Stimulated activated CD4-positive, alpha-beta T cell treated with anti-CD3 and anti-CD28 coated beads, Interleukin-12 subunit alpha, Interleukin-12 subunit beta, amount 100 ng/mL, for 24 hours (primary cell): ENCODE data around the gene RTP2.

Experiments used
- DNase-seq, 2 experiments: peaks; one replicate each; pipeline ENCODE4 v3.0.0-alpha.2; 2020; ENCODE audit warnings: low read depth in 2 of 2

The RTP2 gene

GRCh38 chr3:187738331-187739093 is 36.2 kb upstream of the RTP2 start:
- peak; percentile 43 to 63 for DNase-seq

DNA sequence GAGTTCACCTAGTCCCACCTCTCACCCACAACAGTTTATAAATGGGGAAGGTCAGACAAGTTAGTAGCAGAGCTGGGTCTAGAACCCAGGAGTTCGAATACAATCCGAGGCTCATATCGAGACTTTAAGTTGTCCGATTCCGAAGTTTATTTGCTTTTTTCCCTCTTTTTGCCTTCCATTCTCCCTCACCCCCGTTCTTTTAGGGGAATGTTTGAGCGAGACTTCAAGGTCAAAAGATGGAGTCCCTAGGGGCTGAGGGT is 35.6 kb upstream of the RTP2 start:
- DNase-seq: no peak

DNA sequence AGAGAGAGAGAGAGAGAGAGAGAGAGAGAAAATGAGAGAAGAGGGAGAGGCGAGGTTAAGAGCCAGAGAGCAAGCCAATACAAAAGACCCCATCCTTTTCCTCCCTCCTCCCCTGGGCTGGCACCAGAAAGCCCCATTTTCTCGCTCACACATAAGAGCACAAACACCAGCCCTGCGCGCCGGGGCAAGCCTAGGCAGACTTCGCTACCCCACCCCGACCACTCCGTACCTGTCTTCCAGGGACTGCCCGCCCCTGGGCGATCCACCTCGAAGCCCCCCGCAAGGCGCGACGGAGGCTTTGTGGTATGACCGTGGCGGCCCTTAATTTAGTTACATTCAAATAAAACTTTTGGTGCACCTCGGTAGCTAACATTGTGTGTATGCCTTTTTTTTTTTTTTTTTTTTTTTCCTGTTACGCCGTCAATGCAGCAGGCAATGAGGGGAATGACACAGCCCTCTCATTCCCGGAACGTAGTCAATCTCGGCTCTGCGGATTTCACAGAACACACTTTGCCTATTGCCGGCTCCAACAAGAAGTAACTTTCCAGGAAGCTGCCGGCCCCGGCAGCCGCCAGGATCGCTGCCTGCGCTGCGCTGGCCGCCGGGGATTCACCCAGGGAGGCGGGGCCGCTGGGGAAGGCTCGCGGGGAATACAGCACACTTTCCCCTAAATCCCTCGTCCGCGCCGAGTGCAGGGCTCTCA is 35.2 kb upstream of the RTP2 start:
- peak; percentile 31 to 65 for DNase-seq

GRCh38 chr3:187737006-187737367 is 34.6 kb upstream of the RTP2 start:
- DNase-seq: no peak

DNA sequence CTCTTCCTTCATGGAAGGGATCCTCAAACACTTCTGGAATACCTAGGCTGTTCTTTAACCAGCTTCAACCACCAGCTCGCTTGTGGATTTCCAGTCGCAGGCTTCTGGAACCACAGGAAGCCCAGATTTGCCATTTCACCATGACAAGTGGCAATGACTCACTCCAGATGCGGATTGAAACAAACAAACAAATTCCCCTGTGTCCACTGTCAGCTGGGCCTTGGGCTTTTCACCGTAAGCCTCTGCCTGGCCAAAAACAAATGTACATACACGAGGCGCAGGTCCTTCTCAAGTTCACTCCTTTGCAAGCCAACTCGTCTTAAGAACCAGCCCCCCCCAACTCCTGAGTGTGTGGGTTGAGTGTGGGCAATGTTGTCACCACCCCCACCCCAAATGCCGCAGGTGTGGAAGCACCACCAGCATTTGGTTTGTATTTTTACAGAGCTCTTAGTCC is 34.1 kb upstream of the RTP2 start:
- DNase-seq: no peak

DNA sequence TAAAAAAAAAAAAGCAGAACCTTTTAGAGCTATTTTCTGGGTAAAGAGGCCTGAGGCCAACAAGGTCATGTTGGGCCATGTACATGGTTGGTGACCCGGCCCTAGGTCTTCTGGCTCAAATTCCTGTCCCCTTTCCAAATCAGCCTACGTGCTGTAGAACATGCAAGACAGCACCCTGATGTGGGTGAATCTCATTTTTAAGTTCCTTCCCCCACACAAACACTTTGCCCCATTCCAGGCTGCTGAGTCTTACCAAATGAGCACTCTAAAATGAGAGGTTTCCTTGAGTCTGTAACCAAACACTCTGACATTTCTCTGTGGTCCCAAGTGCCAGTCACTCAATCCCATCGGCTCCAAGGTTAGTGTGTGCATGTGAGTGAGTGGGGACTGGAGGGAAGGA is 33.5 kb upstream of the RTP2 start:
- DNase-seq: no peak

DNA sequence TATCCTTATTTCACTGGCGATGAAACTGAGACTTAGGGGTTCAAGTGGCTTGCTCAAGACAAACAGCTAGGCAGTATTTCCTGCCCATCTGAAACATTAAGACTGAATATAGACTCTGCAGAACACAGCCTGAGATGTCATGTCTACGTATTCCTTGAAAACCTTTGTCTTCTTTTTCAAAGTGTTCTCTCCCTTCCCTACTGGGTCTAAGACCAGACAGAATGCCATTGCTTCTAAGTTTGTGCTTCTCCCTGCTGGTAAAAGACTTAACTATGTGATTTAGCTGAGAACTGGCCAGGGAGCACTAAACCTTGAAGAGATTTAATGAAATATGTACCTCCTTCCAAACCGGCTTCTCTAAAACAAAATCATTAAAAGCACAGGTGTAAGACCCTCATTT is 33.0 kb upstream of the RTP2 start:
- no peak for DNase-seq

GRCh38 chr3:187734841-187735240 is 32.5 kb upstream of the RTP2 start:
- DNase-seq: no peak

DNA sequence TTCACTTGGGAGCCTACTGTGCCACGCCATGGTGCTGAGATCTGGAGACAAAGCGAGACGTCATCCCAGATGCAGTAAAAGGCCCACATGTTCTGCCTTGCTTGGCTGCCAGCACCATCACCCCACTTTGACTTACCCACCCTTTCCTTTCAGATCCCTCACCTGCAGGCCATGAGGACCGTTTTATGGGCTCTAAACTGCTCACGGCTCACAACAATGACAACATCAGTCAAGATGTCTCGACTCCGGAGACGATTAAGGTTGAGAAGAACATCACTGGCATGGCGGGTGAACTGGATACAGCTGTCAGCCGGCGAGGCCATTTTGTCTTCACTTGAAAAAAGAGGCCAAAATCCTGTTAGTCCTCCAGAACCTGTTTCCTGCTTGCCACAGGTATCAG is 31.0 kb upstream of the RTP2 start:
- DNase-seq: no peak

- DNase-seq: no peak
Observed at GRCh38 chr3:187729598-187729997, 27.2 kb upstream of the RTP2 start.

DNA sequence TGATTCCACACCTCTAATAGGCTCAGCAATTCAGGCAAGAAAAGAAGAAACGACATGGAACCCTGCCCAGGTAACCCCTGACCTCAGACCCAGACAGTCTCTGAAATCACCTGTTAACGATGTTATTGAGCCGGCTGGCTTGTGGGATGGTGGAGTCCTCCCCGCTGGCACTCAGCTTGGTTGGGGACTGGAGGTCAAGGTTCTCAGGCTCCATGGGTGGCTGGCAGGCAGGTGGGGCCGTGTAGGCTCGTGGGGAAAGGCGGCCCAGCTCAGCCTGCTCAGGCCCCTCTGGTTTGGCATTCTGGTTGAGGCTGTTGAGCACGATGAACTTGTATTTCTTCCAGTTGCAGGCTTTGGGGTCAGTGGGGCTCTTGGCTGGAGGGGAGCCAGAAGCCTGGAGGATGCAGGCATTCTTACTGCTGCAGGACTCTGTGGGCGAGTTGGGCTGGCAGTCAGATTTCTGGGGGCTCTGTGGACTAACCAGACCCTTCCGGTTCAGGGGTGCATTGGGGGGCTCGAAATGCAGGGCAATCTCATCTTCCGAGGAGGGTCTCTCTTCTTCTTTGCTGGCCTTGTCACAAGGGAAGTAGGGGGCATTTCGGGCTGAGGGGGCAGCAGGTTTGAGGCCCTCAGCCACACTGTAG is 26.7 kb upstream of the RTP2 start:
- DNase-seq: no peak

- no peak for DNase-seq
Observed at GRCh38 chr3:187728248-187728647, 25.9 kb upstream of the RTP2 start.

DNA sequence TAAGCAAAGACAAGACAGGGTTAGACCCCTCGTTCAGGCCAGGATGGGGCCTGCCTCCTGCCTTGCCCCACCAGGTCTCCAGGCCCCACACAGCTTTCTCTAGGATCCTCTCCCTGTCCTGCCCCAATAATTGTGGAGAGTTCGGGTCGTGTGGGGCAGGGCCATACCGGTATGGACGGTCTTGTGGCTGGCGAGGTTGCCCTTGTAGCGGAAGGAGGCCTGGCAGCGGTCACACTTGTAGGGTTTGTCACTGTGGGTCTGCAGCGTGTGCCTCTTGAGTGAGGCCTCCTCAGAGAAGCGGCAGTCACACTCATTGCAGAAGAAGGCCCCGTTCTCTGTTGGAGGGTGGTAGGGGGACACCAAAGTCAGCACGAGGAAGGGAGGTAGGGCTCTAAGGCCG is 24.2 kb upstream of the RTP2 start:
- DNase-seq: no peak

- DNase-seq: no peak
Observed at GRCh38 chr3:187725653-187726370, 23.5 kb upstream of the RTP2 start.

DNA sequence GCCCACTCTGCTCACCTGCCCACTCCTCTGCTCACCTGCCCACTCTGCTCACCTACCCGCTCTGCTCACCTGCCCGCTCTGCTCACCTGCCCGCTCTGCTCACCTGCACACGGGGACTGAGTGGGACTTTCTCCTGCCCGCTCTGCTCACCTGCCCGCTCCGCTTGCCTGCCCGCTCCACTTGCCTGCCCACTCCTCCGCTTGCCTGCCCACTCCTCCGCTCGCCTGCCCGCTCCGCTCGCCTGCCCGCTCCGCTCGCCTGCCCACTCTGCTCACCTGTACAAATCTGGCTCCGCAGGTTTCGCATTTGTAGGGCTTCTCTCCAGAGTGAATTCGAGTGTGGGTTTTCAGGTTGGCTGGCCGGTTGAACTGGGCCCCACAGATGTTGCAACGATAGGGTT is 22.9 kb upstream of the RTP2 start:
- DNase-seq: no peak

GRCh38 chr3:187722206-187722612 is 19.9 kb upstream of the RTP2 start:
- DNase-seq: no peak

- DNase-seq: no peak
Observed at GRCh38 chr3:187721055-187721454, 18.7 kb upstream of the RTP2 start.

DNA sequence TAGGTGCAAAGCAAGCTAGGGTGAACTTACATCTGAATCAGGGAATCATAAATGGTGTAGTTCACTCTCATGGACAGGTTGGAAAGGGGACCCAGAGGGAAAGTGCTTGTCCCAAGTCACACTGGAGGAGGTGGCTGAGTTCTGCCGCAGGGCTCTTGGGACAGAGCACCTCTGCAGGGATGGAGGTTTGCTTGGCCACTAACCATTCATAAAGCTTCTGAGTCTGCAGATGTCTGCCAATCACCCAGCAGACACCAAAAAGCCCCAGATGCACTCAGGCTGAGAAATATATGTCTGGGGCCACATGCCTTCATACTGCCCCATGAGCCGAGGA is 17.9 kb upstream of the RTP2 start:
- DNase-seq: no peak

DNA sequence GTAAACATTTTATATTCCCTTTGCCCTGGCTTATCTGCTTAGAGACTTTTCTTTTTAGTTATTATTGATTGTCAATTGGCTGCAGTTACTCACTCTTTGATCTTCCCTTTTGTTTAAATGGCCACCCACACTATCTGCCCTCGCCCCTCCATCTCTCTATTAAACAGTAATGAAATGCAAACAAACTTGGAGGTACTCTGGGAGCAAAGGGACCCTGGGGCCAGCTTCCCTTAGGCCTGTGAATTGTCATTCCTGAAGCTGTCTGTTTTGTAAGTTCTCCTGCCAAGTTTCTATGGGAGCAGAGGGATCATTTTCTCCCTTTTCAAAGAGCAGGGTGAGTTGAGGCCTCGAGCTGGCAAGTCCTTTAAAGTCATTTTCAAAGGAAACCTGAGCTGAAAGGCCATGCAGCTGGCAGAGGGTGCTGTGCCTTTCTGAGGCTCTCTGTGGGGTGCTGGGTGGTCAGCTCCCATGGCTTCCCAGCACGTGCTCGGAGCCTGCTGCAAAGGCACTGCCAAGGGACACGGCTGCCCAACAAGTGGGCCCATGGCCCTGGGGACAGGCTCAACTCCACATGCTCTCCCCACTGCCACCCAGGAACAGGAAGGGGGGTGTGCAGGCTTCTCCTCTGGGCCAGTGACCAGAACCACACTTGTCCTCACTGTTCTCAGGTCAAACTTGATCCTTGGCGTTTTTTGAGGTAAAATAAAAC is 17.4 kb upstream of the RTP2 start:
- DNase-seq: no peak

GRCh38 chr3:187718802-187719201 is 16.4 kb upstream of the RTP2 start:
- no peak for DNase-seq

DNA sequence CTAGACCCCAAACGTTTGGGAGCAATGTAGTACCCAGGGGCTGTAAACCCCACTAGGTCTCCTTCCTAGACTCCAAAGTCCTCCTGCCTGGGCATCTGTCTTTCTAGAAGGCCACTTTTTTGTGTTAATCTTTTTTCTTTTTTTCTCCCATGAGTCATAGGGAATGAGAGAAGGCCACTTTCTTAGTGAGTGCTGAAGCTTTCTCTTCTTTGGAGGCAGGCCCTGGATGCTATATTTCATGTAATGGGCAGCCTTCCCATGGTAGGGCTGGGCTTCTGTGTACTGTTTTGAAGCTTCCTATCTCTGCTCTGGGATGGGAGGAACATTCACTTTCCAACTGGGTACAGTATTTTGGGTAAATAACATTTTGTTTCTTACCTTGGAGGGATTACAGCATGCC is 15.2 kb upstream of the RTP2 start:
- no peak for DNase-seq

GRCh38 chr3:187714404-187714979 is 12.1 kb upstream of the RTP2 start:
- DNase-seq: peak; percentile 47 to 66
